EH (cell line): ENCODE results near the gene ANO2.
A peak's percentile ranks its signal among the peaks of the same experiment; 100 is the strongest.

Experiments
- DNase-seq: peaks from one replicate; pipeline ENCODE4 v3.0.0-alpha.2; 2015; ENCODE audit warnings: low read depth

The ANO2 gene

DNA sequence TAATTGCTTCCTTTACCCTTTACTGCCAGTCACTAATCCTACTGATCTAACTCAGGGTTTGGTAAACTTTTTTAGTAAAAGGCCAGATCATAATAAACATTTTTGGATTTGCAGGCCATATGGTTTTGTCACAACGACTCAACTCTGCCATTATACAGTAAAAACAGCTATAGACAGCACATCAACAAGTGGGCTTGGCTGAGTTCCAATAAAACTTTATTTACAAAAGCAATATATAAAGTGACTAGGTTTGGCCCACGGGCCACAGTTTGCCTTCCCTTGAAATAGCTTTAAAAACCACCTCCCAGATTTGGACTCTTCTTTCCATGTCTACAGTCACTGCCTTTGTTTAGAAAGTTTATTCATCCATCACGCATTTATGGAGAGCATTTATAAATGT, 366.3 kb downstream of the ANO2 start:
- DNase-seq, result no peak

DNA sequence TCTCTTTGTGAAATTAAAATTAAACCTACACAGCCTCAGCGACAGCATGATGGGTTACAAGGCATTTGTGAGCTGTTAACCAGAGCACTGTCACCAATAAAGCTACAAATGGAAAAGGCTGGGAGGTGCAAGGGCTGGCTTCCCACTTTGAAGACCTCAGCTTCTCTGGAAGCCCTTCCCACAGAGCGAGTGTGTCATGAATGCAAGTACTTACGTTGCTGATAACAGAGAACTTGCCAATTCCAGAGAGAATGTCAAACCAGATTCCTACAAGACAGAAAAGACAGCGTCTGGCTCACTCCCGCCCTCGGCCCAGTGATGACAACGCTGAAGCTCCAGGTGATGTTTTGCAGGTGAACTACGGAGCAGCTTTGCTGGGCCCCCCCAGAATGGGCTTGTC, 367.3 kb downstream of the ANO2 start:
- no peak for DNase-seq

DNA sequence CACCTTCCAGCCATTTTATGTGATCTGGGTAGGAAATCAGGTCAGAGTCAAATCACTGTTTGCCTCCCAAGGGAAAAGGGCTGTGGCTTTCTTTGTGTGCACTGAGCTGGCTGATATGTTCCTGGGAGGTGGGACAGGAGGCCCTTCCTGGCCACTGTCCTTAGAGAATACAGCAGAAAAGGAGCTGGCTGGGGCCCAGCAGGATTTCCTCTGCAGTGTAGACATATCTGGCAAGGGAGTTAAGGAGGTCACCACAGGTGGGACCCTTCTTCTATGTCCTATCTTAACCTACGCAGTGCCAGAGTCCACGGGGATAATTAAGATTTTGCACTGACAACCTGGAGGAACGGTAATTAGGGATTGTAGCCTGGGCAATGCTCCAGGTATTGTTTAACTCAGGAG, 367.8 kb downstream of the ANO2 start:
- no peak for DNase-seq

DNA sequence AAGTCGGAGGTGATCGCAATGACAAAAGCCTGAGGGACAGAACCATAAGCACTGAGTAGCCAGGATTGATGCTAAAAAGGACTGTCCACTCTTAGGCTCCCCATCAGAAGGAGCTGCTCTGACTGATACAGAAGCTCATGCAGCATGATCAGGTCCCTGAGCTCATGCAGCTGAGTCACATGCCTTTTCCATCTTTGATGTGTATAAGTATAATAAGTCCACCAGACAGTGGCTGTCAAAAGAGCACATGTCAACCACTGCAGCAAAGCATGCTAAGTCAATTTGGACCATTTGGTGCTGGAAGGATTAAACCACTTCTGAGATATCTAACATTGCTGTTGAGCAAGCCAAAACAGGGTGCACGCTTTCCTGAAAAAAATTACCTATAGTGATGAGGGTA, 369.1 kb downstream of the ANO2 start:
- no peak for DNase-seq

DNA sequence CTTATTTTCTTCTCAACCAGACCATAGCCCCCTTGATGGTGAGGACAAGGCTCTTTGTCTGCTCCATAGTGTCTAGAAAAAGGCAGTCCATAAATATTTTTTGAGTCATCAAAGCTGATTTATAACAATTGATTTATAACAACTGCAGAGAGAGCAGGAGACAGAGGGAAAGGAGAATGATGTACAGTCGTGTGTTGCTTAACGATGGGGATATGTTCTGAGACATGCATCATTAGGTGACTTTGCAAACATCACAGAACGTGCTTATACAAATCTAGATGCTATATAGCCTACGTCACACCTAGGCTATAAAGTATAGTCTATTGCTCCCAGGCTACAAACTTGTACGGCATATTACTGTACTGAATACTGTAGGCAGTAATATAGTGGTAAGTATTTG, 369.8 kb downstream of the ANO2 start:
- DNase-seq, result no peak

DNA sequence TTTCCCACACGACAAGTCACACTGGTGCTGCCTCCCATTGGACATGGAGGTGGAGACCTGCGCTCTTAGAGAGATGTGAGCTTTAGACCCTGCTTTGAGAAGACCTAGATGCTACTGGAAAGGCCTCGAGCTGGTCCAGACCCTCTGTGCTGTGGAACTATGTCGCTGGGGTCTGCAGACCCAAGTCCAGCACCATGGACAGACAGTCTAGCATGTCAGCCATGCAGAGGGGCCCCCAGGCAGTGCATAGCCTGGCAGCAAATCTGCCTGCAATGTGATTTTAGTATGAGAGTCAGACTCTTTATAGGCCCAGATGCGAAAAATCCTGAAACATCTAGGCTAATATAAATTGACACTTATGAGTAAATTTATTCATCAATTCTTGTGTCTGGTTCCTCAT, 371.7 kb downstream of the ANO2 start:
- DNase-seq, result no peak

DNA sequence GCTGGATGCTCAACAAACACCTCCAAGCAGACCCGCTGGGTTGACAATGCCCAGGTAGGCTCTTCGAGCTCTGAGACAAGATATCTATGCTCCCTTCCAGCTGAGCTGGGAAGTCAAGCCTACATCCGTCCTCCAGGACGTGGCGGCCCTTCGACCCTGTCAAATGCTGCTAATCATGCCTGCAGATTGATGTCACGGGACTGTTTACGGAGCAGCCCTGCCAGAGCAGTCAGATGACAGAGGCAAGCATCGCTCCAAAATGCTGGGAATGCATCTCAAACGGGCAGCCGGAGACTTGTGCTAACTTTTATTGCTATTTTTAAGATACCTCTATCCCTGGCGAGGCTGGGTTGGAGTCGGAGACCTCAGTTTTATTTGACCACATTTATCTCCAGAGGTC, 373.9 kb downstream of the ANO2 start:
- peak; percentile 43 for DNase-seq

DNA sequence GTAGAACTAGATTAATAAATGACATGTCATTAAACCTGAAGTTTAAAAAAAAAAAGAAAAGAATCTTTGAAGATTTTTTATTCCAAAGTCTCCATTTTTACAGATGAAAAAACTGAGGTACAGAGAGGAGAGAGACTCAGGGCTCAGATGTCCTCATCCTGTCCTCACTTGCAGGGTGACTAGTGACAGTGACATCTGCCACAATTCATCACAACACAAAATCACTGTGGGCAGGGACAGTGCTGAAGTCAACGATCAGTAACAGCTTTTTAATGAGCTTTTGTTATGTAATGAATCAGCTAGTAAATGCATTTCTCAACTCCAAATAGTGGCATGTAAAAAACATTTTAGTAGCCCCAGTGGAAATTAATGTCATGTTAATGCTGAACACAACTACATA, 374.6 kb downstream of the ANO2 start:
- no peak for DNase-seq

DNA sequence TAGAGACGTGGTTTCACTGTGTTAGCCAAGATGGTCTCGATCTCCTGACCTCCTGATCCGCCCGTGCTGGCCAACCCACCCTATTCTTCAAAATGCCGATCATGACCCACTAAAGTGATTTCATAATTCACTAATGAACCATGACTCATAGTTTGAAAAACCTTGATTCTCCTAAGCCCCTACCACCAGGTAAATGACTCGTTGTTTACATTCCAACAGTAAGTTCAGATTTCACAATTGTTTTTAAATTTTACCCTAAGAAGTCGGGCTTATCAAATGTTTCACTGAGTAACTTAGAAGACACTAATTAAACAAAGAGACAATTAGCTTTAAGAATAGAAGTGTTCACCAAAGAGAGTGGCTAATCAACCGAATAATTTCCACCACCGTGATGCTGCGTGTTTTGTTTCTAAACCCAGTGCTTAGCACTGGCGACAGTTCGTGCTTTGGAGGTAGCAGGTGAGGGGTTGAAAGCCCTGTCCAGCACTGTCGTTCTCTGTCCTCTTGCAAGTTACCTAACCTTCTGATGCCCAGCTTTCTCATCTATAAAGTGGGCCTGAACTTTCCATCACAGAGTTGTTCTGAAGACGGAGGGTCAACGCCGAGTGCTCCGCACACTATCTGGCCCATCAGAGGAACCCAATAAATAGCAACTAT, 376.6 kb downstream of the ANO2 start:
- no peak for DNase-seq

DNA sequence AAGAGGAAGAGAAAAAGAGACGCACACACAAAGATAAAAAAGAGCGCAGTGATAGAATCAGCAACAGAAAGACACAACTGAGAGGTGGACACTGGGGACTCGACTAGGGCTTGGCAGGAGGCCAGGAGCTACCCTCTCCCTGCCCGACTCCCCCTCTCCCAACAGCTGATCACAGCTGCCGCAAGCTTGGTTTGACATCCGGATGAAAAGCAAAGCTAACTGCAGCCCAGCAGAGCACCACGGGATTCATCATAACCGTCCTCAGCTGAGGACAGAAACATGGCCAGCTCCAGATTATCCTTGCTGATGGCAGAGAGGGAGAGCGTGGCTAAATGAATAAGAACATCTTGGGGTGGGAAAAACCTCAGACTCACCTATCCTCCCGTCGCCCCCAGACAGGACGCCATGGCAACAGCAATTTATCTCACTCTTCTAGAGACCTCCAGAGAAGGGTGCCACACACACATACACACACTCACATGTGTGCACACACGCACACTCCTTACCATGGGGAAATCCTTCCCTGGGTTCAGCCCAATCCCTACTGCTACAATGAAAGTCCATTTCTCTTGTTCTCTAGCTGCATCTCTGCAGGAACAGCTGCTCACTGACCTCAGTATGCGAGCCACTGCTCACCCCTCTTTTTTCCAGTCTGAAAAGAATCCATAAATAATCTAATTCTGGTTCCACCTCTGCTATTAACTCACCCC, 377.9 kb downstream of the ANO2 start:
- DNase-seq, result no peak

DNA sequence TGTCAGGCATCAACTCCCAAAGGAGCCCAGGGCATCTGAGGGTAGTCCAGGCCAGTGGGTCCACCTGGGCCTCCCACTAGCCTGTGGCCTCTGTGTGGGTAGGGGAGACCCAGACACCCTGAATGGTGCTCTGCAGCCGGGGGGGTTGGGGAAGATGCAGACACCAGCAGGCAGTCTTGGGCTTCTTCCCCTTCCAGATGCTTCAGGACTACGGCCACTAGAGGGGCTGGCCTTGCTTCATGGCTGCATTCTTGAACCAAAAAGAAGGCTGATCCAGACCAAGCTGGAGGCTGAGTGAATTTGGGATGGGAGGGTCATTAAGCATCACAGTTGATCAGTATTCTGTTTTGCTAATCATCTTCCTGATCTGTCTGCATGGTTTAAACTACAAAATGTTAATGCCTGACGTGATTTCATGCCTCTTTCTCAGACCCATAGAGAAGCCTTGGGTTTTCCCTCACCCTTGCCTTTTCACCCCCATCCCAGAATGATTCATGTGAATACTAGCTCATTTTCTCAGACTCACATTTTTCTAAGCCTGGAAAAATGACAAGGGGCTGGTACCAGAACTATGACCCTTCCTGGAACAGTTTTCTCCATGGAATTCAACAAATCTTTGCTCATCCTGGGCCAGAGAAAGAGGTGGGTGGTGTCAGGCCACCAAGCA, 379.0 kb downstream of the ANO2 start:
- DNase-seq, result peak; percentile 92

DNA sequence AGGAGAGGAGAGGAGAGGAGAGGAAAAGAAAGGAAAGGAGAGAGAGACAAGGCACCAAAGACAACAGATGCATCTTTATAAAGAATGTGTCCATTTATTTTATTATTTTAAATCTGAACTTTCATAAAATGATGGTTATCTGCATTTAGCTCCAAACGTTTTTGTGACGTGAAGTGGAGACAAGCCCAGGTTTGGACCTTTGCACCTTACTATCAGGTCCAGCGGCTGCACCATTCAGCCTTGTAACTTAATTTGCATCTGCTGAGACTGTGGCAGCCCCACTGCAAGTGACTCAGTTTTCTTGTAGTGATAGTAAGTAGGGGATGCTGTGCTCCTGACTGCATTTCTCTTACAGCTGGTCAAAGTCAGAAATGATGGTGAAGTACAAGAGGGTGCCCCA, 382.5 kb downstream of the ANO2 start:
- no peak for DNase-seq

DNA sequence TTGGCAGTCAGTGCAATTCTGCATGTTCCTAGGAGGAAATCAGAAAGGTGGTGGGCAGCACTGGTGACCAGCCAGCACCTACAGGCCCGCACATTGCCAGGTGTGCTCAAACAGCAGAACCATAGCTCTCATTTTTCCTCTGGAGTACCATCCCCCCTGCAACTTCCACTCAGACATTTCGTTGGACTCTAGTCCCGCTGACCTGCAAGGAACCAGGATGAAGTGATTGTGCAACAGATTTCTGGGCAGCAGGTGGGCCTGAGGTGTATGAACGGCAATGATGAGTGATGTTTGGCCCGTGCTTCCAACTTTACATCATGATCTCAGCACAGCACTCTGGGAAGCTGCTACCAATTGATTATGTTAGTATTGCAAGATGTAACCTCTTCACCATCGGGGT, 383.2 kb downstream of the ANO2 start:
- DNase-seq, result no peak

DNA sequence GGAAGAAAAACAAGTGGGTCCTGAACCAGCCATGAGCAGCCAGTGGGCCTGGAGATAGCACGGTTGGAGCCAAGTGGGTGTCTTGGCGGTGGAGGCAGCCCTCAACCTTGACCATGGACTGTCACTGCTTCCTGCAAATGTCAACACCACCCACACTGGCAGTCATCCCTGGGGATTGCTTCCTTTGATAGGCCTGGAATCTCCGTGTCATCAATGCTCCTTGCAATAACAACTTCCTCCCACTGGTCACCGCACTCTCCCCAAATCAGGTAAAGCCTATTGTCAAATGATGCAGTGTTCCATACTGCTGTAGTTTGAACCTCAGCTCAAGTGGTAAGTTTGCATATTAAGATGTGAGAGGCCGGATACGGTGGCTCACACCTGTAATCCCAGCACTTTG, 384.0 kb downstream of the ANO2 start:
- DNase-seq, result no peak

DNA sequence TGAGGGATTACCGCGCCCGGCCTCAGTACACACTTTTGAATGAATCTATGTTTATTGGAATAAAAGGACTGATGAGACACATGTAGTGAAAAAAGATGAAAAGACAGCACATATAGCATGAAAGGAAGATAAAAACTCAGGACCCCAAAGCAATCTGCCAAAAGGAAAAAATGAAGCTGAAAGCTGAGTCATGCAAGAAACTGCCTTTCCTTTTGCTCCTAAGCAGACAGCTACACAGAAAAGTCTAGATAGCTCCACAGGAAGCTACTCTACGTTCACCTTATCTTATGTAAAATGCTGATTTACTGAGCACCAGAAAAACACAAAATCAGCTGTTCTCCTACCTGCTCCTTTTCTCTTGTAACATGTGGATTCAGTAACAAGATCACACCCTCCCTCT, 384.8 kb downstream of the ANO2 start:
- peak; percentile 19 for DNase-seq

DNA sequence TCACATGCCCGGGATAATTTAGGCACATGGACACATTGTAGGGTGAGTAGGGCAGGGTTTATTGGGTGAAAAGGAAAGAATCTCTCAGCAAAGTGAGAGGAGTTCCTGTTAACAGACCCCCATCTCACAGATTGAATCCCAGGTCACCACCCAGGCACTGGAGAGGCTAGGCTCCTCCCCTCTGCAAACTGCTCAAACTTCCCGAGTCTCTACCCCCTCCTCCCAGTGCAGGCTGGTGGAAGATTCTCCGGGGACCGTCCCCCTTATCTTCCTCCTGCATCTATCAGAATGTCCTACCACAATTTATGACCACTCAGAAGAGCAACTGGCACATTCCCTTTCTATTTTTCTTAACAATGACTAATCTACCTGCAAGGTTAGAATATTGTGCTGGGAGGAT, 387.2 kb downstream of the ANO2 start:
- no peak for DNase-seq

DNA sequence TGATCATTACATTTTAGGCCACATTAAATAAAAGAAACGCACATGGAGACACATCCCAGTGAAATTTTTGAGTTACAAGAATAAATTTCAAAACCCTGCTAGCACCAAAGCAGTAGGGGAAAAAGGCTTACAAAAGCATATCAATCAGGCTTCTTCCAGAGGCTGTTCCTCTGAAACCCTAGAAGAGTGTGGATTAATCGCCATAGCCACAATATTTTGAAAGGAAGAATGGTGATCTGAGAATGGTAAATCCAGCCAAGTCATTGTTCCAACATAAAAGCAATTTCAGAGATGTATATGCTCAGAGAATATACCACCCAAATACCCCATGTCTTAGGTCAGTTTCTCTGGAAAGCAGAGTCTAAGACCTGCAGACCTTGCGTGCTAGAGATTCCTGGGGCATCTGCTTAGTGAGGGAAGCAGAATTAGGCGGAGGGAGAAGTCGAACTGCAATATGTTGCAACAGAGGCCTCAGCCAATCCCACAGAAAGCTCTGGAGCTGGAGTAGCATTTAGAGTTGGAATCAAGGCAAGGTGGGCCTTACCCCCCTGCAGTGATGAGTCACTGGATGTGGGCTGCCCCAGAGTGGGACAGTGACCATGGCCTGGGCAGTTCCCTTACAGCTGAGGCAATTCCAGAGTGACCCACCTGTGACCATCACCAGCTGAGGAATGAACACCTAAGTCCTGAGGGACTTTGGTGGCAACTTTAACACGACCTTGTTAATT, 387.9 kb downstream of the ANO2 start:
- no peak for DNase-seq

DNA sequence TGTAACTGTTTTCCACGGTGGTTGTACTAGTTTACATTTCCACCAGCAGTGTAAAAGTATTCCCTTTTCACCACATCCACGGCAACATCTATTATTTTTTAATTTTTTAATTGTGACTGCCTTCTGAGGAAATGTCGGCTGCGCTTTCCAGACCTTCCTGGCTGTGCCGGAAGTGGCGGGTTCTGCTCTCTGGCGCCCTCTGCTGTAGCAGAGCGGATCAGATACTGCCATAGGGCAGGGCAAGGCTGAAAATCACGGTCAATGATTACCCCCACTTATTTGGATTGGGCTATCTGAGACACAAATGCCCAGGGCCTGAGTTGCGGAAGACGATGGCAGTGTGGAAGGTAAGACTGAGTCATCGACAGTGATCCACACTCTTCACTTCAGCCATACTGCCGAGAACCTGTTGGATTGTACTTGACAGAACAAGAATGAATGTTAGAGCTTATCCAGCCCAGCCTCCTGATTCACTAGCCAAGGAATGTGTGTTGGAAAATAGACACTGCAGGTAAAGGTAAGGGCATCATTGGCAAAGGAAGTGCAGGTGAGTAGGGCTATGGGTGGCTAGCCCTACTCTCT, 388.9 kb downstream of the ANO2 start:
- DNase-seq, result no peak

DNA sequence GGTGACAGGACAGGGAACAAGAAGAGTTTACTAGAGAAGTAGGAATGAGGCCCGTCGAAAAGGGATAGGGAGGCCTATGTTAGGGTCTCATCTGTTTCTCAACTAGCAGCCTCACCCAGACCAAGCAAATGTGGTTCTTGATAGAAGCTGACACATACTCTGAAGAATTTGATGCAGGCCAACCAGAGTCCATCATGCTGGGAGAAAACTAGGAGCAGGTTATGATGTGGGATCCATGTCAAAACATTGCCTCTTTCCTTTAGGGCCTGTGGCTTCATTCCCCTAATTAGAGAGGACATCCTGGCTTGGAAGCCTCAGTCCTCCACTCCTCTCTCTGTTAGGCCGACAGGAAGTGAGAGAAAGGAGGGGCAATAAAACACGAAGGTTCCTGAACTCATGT, 390.3 kb downstream of the ANO2 start:
- DNase-seq, result peak; percentile 98

DNA sequence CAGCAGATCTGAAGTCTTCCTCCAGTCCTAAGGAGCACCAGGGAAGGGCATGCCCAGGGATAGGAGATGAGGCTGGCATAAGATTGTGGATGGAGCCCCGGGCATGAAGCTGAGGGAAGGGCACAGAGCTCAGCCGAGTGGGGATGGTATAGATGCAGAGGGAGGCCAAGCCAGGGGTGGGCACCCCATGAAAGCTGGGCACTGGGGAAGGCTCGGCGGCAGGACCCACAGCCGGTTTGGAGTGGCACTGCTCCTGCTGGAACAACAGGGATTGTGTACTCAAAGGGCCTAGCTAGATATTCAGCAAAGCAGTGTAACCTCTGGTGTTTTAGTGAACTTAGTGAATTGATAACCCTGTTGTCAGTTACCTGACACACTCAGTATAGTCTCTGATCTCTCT, 396.0 kb downstream of the ANO2 start:
- no peak for DNase-seq

DNA sequence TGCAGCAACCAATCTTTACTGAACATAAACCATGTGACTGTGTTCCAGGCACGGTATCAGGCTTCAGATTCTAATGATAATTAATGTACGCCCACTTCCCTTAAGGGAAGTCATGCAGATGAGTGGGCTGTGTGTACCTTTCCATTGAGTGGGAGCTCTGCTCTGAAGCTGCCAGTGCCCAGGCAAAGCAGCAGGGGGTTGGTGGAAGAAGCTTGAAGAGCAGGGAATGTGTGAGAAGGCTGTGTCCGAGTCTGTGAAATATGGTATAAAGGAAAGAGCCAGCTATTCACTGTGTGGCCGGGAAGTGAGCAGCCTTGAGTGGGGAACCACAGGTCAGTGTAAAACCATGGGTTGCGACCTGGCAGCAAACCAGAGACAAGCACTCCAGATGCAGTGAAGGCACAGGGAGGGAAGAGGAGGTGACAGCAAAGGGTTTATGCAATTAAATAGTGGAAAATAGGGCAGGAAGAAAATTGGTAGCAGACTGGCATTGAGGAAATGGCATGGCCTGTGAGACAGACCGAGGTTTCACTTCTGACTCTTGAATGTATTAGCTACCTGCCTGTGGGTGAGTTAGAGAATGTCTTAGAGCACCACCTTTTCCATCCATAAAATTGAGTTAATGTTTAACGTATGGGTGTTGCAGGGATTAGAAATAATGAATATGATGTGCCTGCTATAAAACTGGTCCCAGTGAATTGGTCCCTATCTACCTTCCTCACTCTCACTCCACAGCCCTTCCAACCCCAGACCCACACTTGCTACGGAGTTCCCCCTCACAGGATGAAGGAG, 396.7 kb downstream of the ANO2 start:
- DNase-seq, result no peak

DNA sequence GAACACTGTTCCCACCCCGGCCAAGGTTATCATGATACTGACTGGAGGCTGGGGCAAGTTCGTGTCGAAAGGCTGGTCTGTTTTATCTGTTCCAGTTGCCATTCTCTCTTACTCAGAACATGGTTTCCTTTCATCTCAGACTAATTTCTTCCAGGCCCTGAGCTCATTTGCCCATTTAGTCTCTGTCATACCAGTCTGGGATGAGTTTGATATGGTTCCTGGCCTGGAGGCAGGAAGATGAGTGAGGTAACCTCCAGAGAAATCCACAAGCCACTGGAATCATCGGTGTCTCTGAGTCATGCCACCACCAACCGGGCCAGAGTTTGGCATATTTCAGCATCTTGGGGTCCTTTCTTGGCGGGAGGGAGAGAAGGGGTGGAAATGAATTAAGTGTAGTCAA, 398.4 kb downstream of the ANO2 start:
- peak; percentile 91 for DNase-seq
